GM23338 (cell line): Measurements from ENCODE around the gene CCDC150. TPM values are rescaled to one million over a fixed set of nuclear protein-coding genes. Genes with fewer than 3 reads are reported as not detected.

Experiments
- ATAC-seq: fragments of 200-7000 bp; cut with Tn5 transposase; 3 replicates; pipeline ENCODE4 v1.9.1; 2020
- DNase-seq: peaks from one replicate; pipeline ENCODE4 v3.0.0-alpha.2; 2015; ENCODE audit warnings: low spot score
- H2AFZ ChIP-seq: fragments of 200-600 bp; sonication (generic); 2 replicates; pipeline ENCODE4 v1.8.0; 2016; ENCODE audit warnings: antibody characterized with exemption, mild to moderate bottlenecking, moderate library complexity
- H3F3A ChIP-seq: fragments of 200-600 bp; sonication (generic); replicated peaks from 2 replicates; pipeline ENCODE4 v1.8.0; 2017; ENCODE audit warnings: antibody characterized with exemption, mixed run types, low read depth
- H3K27ac ChIP-seq: fragments of 200-600 bp; sonication (generic); 2 replicates; pipeline ENCODE4 v1.6.1; 2016; ENCODE audit warnings: low read depth
- H3K27me3 ChIP-seq: fragments of 200-600 bp; sonication (generic); 2 replicates; pipeline ENCODE4 v1.8.0; 2016; ENCODE audit warnings: mild to moderate bottlenecking, mixed run types, moderate library complexity; ENCODE audit not compliant: insufficient read depth
- H3K36me3 ChIP-seq: fragments of 200-600 bp; sonication (generic); 2 replicates; pipeline ENCODE4 v1.8.0; 2016; ENCODE audit warnings: mild to moderate bottlenecking; ENCODE audit not compliant: insufficient read depth
- H3K4me1 ChIP-seq: fragments of 200-600 bp; sonication (generic); 2 replicates; pipeline ENCODE4 v1.8.0; 2016; ENCODE audit warnings: mild to moderate bottlenecking, moderate library complexity; ENCODE audit not compliant: insufficient read depth
- H3K4me2 ChIP-seq: fragments of 200-600 bp; sonication (generic); 2 replicates; pipeline ENCODE4 v1.7.1; 2017; ENCODE audit warnings: mixed run types
- H3K4me3 ChIP-seq: fragments of 200-600 bp; sonication (generic); 2 replicates; pipeline ENCODE4 v1.6.1; 2016; ENCODE audit warnings: mixed run types
- H3K79me2 ChIP-seq: fragments of 200-600 bp; sonication (generic); replicated peaks from 2 replicates; pipeline ENCODE4 v1.8.0; 2017; ENCODE audit warnings: mild to moderate bottlenecking; ENCODE audit not compliant: insufficient read depth
- H3K9me2 ChIP-seq: fragments of 200-600 bp; sonication (generic); 2 replicates; pipeline ENCODE4 v1.8.0; 2017; ENCODE audit not compliant: insufficient read depth
- H4K20me1 ChIP-seq: fragments of 200-600 bp; sonication (generic); replicated peaks from 2 replicates; pipeline ENCODE4 v1.8.0; 2017; ENCODE audit warnings: mild to moderate bottlenecking; ENCODE audit not compliant: insufficient read depth
- H3K27ac Mint-ChIP-seq: 2 replicates; pipeline ENCODE4 v1.8.0; 2020; ENCODE audit warnings: inconsistent platforms, mild to moderate bottlenecking, moderate library complexity, mixed read lengths
- H3K27me3 Mint-ChIP-seq: 3 replicates; pipeline ENCODE4 v1.8.0; 2022; ENCODE audit warnings: low read depth, mild to moderate bottlenecking, moderate library complexity, mixed read lengths, inconsistent platforms; ENCODE audit not compliant: insufficient read depth, poor library complexity
- H3K36me3 Mint-ChIP-seq: 3 replicates; pipeline ENCODE4 v1.8.0; 2021; ENCODE audit warnings: low read depth, mild to moderate bottlenecking, inconsistent platforms, moderate library complexity, mixed read lengths
- H3K4me1 Mint-ChIP-seq: 3 replicates; pipeline ENCODE4 v1.8.0; 2020; ENCODE audit warnings: mild to moderate bottlenecking, inconsistent platforms, mixed read lengths
- H3K4me3 Mint-ChIP-seq: 3 replicates; pipeline ENCODE4 v1.8.0; 2021; ENCODE audit warnings: moderate library complexity, mild to moderate bottlenecking, inconsistent platforms, mixed read lengths
- H3K9me3 Mint-ChIP-seq: 3 replicates; pipeline ENCODE4 v1.8.0; 2020; ENCODE audit warnings: moderate library complexity, mild to moderate bottlenecking, inconsistent platforms, mixed read lengths
- CREB1 ChIP-seq: fragments of 250-450 bp; sonication (Bioruptor Pico); IDR thresholded peaks from 2 replicates; pipeline ENCODE4 v1.5.0; 2020; ENCODE audit warnings: low read depth, mild to moderate bottlenecking, moderate library complexity
- ETS1 ChIP-seq: IDR thresholded peaks from 2 replicates; pipeline ENCODE4 v1.6.1; 2016; ENCODE audit warnings: antibody characterized with exemption
- EZH2 ChIP-seq: fragments of 200-600 bp; sonication (generic); IDR thresholded peaks from one replicate; pipeline ENCODE4 v1.8.0; 2017; ENCODE audit warnings: antibody characterized with exemption, mild to moderate bottlenecking, low read depth; ENCODE audit not compliant: unreplicated experiment
- EZH2phosphoT487 ChIP-seq: fragments of 200-600 bp; sonication (generic); IDR thresholded peaks from one replicate; pipeline ENCODE4 v1.8.1; 2018; ENCODE audit warnings: antibody characterized with exemption; ENCODE audit not compliant: unreplicated experiment
- JUNB ChIP-seq: IDR thresholded peaks from one replicate; pipeline ENCODE4 v1.6.1; 2016; ENCODE audit warnings: antibody characterized with exemption; ENCODE audit not compliant: unreplicated experiment
- NANOG ChIP-seq: IDR thresholded peaks from 2 replicates; pipeline ENCODE4 v1.6.1; 2016; ENCODE audit warnings: antibody characterized with exemption, borderline replicate concordance
- POLR2AphosphoS5 ChIP-seq: IDR thresholded peaks from 2 replicates; pipeline ENCODE4 v1.6.1; 2016; ENCODE audit warnings: antibody characterized with exemption, low read depth
- REST ChIP-seq: IDR thresholded peaks from one replicate; pipeline ENCODE4 v1.6.1; 2018; ENCODE audit warnings: antibody characterized with exemption; ENCODE audit not compliant: unreplicated experiment
- STAT1 ChIP-seq: IDR thresholded peaks from one replicate; pipeline ENCODE4 v1.6.1; 2016; ENCODE audit warnings: antibody characterized with exemption; ENCODE audit not compliant: unreplicated experiment
- ZNF114 ChIP-seq: fragments of 250-450 bp; sonication (Bioruptor Pico); IDR thresholded peaks from 2 replicates; pipeline ENCODE4 v1.5.0; 2020; ENCODE audit warnings: mild to moderate bottlenecking, moderate library complexity
- ZNF331 ChIP-seq: fragments of 250-450 bp; sonication (Bioruptor Pico); IDR thresholded peaks from 2 replicates; pipeline ENCODE4 v1.5.0; 2020; ENCODE audit warnings: low read depth, mild to moderate bottlenecking, moderate library complexity
- ZNF462 ChIP-seq: fragments of 250-450 bp; sonication (Bioruptor Pico); IDR thresholded peaks from 2 replicates; pipeline ENCODE4 v1.5.0; 2020; ENCODE audit warnings: mild to moderate bottlenecking, moderate library complexity
- polyA plus RNA-seq: library from polyadenylated mRNA; unstranded; fragments of >200 nt; fragmentation: Nextera tagmentation; extraction: Ambion mirVana; gene quantifications from 2 replicates; pipeline ENCODE4 v1.2.1, GENCODE V29; 2016
- total RNA-seq: library from RNA; depleted of rRNA; stranded (reverse); fragments of >200 nt; shearing (Covaris generic); gene quantifications from 2 replicates; pipeline ENCODE4 v1.2.3, GENCODE V29; 2014

The CCDC150 gene
- total and polyA plus RNA-seq, 2 experiments from 2014 or later: 56.3 to 68.3 TPM

- Histone ChIP-seq H3K36me3 (peaks cover 19% of the 10 kb centered on the region), H4K20me1 (no peaks in the 10 kb centered on the region; the same call in 1 of the 2 replicates), H3K27ac (no peak overlapping the region), H3K4me2 (no peak overlapping the region), H2AFZ (no peak overlapping the region), H3K79me2 (no peaks in the 10 kb centered on the region), H3K27me3 (no peaks in the 10 kb centered on the region), H3K4me3 (no peak overlapping the region), H3K9me2 (no peaks in the 10 kb centered on the region), H3K4me1 (no peaks in the 10 kb centered on the region), H3F3A (no peaks in the 10 kb centered on the region)
- Mint-ChIP-seq H3K4me1 (no peaks in the 10 kb centered on the region), H3K9me3 (peaks cover 28% of the 10 kb centered on the region), H3K4me3 (no peak overlapping the region), H3K27me3 (no peaks in the 10 kb centered on the region), H3K27ac (no peak overlapping the region), H3K36me3 (peaks cover 43% of the 10 kb centered on the region)
- ATAC-seq: no peak
- no peak for TF ChIP-seq EZH2
- no peak for TF ChIP-seq POLR2AphosphoS5
- no peak for TF ChIP-seq CREB1 (CRISPR knock-in tag)
- no peak for TF ChIP-seq EZH2phosphoT487
- no peak for TF ChIP-seq ZNF462 (CRISPR knock-in tag)
- TF ChIP-seq JUNB: no peak
- TF ChIP-seq ETS1: no peak
- no peak for TF ChIP-seq ZNF114 (CRISPR knock-in tag)
- TF ChIP-seq STAT1: no peak
- no peak for TF ChIP-seq ZNF331
- TF ChIP-seq REST: no peak
- TF ChIP-seq NANOG: no peak
- no peak for DNase-seq
Measured at GRCh38 chr2:196712867-196713266, 73.4 kb downstream of the CCDC150 start.
